Measurements from ENCODE around the gene CAPNS1.
"Not testable (repeated sequence)": the region's sequence is repeated elsewhere in the genome, so short reads cannot be mapped to it uniquely, and the experiment has no call there.

Gene CAPNS1

GRCh38 chr19:36152352-36153091 is 12.7 kb downstream of the CAPNS1 start, which contains the start of gene COX7A1:
TSS of gene COX7A1 (minus strand) at chr19:36152447. CDS start at chr19:36152407, 40 bp downstream.
- H3K27ac ChIP-seq (ENCODE audit: low read depth, low read length): peak within 1 kb of the TSS; percentile 33; the same call in 1 of the 2 replicates

GRCh38 chr19:36153126-36153525 is 13.3 kb downstream of the CAPNS1 start:
- H3K27ac ChIP-seq (ENCODE audit: low read depth, low read length): no peak overlapping the region
- no peaks in the 10 kb centered on the region for H3K27me3 ChIP-seq (ENCODE audit: control insufficient read depth, insufficient read depth, low read length)
- H3K9me3 ChIP-seq (ENCODE audit: control insufficient read depth, insufficient read depth, low read depth, low read length): no peaks in the 10 kb centered on the region
- peaks cover 43% of the 10 kb centered on the region for H3K36me3 ChIP-seq (ENCODE audit: control insufficient read depth, insufficient read depth, low read length)
- no peak overlapping the region; the same call in 1 of the 2 replicates for H3K4me3 ChIP-seq (ENCODE audit: low read depth, low read length)
- no peak overlapping the region for H3K9ac ChIP-seq (ENCODE audit: low read length)
- peaks cover 13% of the 10 kb centered on the region for H3K4me1 ChIP-seq (ENCODE audit: control insufficient read depth, insufficient read depth, low read length)

More at GRCh38 chr19:36152352-36153091, 12.7 kb downstream of the CAPNS1 start, which contains the start of gene COX7A1:
- no peaks in the 10 kb centered on the region for H3K9me3 ChIP-seq (ENCODE audit: control insufficient read depth, insufficient read depth, low read depth, low read length)
- peak within 1 kb of the TSS; percentile 41 for H3K4me3 ChIP-seq (ENCODE audit: low read depth, low read length)
- H3K27me3 ChIP-seq (ENCODE audit: control insufficient read depth, insufficient read depth, low read length): no peaks in the 10 kb centered on the region
- H3K4me1 ChIP-seq (ENCODE audit: control insufficient read depth, insufficient read depth, low read length): peaks cover 13% of the 10 kb centered on the region
- H3K36me3 ChIP-seq (ENCODE audit: control insufficient read depth, insufficient read depth, low read length): peaks cover 49% of the 10 kb centered on the region
- H3K9ac ChIP-seq (ENCODE audit: low read length): no peak within 1 kb of the TSS

- Histone ChIP-seq H3K27ac (ENCODE audit: low read depth, low read length) (peak overlapping the region; percentile 77; the same call in 1 of the 2 replicates), H3K36me3 (ENCODE audit: control insufficient read depth, insufficient read depth, low read length) (peaks cover 9% of the 10 kb centered on the region; the same call in 1 of the 2 replicates), H3K9ac (ENCODE audit: low read length) (peak overlapping the region; percentile 81), H3K4me1 (ENCODE audit: control insufficient read depth, insufficient read depth, low read length) (peaks cover 10% of the 10 kb centered on the region), H3K4me3 (ENCODE audit: low read depth, low read length) (peak overlapping the region; percentile 31; the same call in 1 of the 2 replicates), H3K9me3 (ENCODE audit: control insufficient read depth, insufficient read depth, low read depth, low read length) (no peaks in the 10 kb centered on the region), H3K27me3 (ENCODE audit: control insufficient read depth, insufficient read depth, low read length) (no peaks in the 10 kb centered on the region)
These were observed 21.1 kb downstream of the CAPNS1 start for GRCh38 chr19:36160821-36161596.

- no peak overlapping the region for H3K27ac ChIP-seq (ENCODE audit: low read depth, low read length)
- H3K9me3 ChIP-seq (ENCODE audit: control insufficient read depth, insufficient read depth, low read depth, low read length): no peaks in the 10 kb centered on the region
- H3K4me1 ChIP-seq (ENCODE audit: control insufficient read depth, insufficient read depth, low read length): peaks cover 10% of the 10 kb centered on the region
- H3K9ac ChIP-seq (ENCODE audit: low read length): no peak overlapping the region
- no peaks in the 10 kb centered on the region for H3K27me3 ChIP-seq (ENCODE audit: control insufficient read depth, insufficient read depth, low read length)
- peaks cover 9% of the 10 kb centered on the region; the same call in 1 of the 2 replicates for H3K36me3 ChIP-seq (ENCODE audit: control insufficient read depth, insufficient read depth, low read length)
- H3K4me3 ChIP-seq (ENCODE audit: low read depth, low read length): no peak overlapping the region
These were observed 23.9 kb downstream of the CAPNS1 start for GRCh38 chr19:36163813-36164212.

- no peak overlapping the region for H3K9ac ChIP-seq (ENCODE audit: low read length)
- no peaks in the 10 kb centered on the region for H3K9me3 ChIP-seq (ENCODE audit: control insufficient read depth, insufficient read depth, low read depth, low read length)
- H3K27ac ChIP-seq (ENCODE audit: low read depth, low read length): no peak overlapping the region; the same call in 1 of the 2 replicates
- H3K27me3 ChIP-seq (ENCODE audit: control insufficient read depth, insufficient read depth, low read length): no peaks in the 10 kb centered on the region
- peaks cover 9% of the 10 kb centered on the region; the same call in 1 of the 2 replicates for H3K4me1 ChIP-seq (ENCODE audit: control insufficient read depth, insufficient read depth, low read length)
- H3K36me3 ChIP-seq (ENCODE audit: control insufficient read depth, insufficient read depth, low read length): no peaks in the 10 kb centered on the region
- H3K4me3 ChIP-seq (ENCODE audit: low read depth, low read length): no peak overlapping the region
These were observed 29.4 kb downstream of the CAPNS1 start for GRCh38 chr19:36169084-36169760.

GRCh38 chr19:36172852-36173251 is 33.0 kb downstream of the CAPNS1 start:
- Histone ChIP-seq H3K9me3 (ENCODE audit: control insufficient read depth, insufficient read depth, low read depth, low read length) (0 out of 2 replicates have a peak, but pooled peaks cover 5% of the 10 kb centered on the region), H3K27ac (ENCODE audit: low read depth, low read length) (no peak overlapping the region), H3K4me1 (ENCODE audit: control insufficient read depth, insufficient read depth, low read length) (peaks cover 9% of the 10 kb centered on the region; the same call in 1 of the 2 replicates), H3K36me3 (ENCODE audit: control insufficient read depth, insufficient read depth, low read length) (no peaks in the 10 kb centered on the region), H3K27me3 (ENCODE audit: control insufficient read depth, insufficient read depth, low read length) (no peaks in the 10 kb centered on the region), H3K4me3 (ENCODE audit: low read depth, low read length) (no peak overlapping the region), H3K9ac (ENCODE audit: low read length) (no peak overlapping the region)

- H3K4me1 ChIP-seq (ENCODE audit: control insufficient read depth, insufficient read depth, low read length); H3K27me3 ChIP-seq (ENCODE audit: control insufficient read depth, insufficient read depth, low read length); H3K9me3 ChIP-seq (ENCODE audit: control insufficient read depth, insufficient read depth, low read depth, low read length); H3K4me3 ChIP-seq (ENCODE audit: low read depth, low read length); H3K36me3 ChIP-seq (ENCODE audit: control insufficient read depth, insufficient read depth, low read length); H3K27ac ChIP-seq (ENCODE audit: low read depth, low read length); H3K9ac ChIP-seq (ENCODE audit: low read length): not testable (repeated sequence)
These were observed 34.0 kb downstream of the CAPNS1 start for GRCh38 chr19:36173846-36174245.

GRCh38 chr19:36179077-36179476 is 39.2 kb downstream of the CAPNS1 start:
- not testable (repeated sequence) for H3K27ac ChIP-seq (ENCODE audit: low read depth, low read length); H3K27me3 ChIP-seq (ENCODE audit: control insufficient read depth, insufficient read depth, low read length); H3K9ac ChIP-seq (ENCODE audit: low read length); H3K4me3 ChIP-seq (ENCODE audit: low read depth, low read length); H3K9me3 ChIP-seq (ENCODE audit: control insufficient read depth, insufficient read depth, low read depth, low read length); H3K36me3 ChIP-seq (ENCODE audit: control insufficient read depth, insufficient read depth, low read length)
- peaks cover 15% of the 10 kb centered on the region for H3K4me1 ChIP-seq (ENCODE audit: control insufficient read depth, insufficient read depth, low read length)

GRCh38 chr19:36182612-36183244 is 42.9 kb downstream of the CAPNS1 start:
- Histone ChIP-seq H3K27ac (ENCODE audit: low read depth, low read length) (peak overlapping the region; percentile 70; the same call in 1 of the 2 replicates), H3K36me3 (ENCODE audit: control insufficient read depth, insufficient read depth, low read length) (no peaks in the 10 kb centered on the region), H3K4me3 (ENCODE audit: low read depth, low read length) (peak overlapping the region; percentile 8; the same call in 1 of the 2 replicates), H3K27me3 (ENCODE audit: control insufficient read depth, insufficient read depth, low read length) (no peaks in the 10 kb centered on the region), H3K4me1 (ENCODE audit: control insufficient read depth, insufficient read depth, low read length) (peaks cover 15% of the 10 kb centered on the region), H3K9ac (ENCODE audit: low read length) (peak overlapping the region; percentile 71), H3K9me3 (ENCODE audit: control insufficient read depth, insufficient read depth, low read depth, low read length) (no peaks in the 10 kb centered on the region)

GRCh38 chr19:36183245-36183628 is 43.4 kb downstream of the CAPNS1 start:
- Histone ChIP-seq H3K9me3 (ENCODE audit: control insufficient read depth, insufficient read depth, low read depth, low read length) (no peaks in the 10 kb centered on the region), H3K27ac (ENCODE audit: low read depth, low read length) (peak overlapping the region; percentile 70; the same call in 1 of the 2 replicates), H3K27me3 (ENCODE audit: control insufficient read depth, insufficient read depth, low read length) (no peaks in the 10 kb centered on the region), H3K4me1 (ENCODE audit: control insufficient read depth, insufficient read depth, low read length) (peaks cover 15% of the 10 kb centered on the region), H3K36me3 (ENCODE audit: control insufficient read depth, insufficient read depth, low read length) (no peaks in the 10 kb centered on the region), H3K9ac (ENCODE audit: low read length) (peak overlapping the region; percentile 71), H3K4me3 (ENCODE audit: low read depth, low read length) (no peak overlapping the region)

All from HUES6 (cell line).